Activated naive CD8-positive, alpha-beta T cell (primary cell): Measurements from ENCODE around the gene HBQ1.
"Not testable (repeated sequence)": the region's sequence is repeated elsewhere in the genome, so short reads cannot be mapped to it uniquely, and the experiment has no call there.

Experiments used
- H3K27ac Mint-ChIP-seq: one replicate; pipeline ENCODE4 v1.8.0; 2021; ENCODE audit warnings: mixed read lengths
- H3K27me3 Mint-ChIP-seq: one replicate; pipeline ENCODE4 v1.8.0; 2021; ENCODE audit warnings: mixed read lengths
- H3K36me3 Mint-ChIP-seq: one replicate; pipeline ENCODE4 v1.8.0; 2021; ENCODE audit warnings: mixed read lengths
- H3K4me1 Mint-ChIP-seq: one replicate; pipeline ENCODE4 v1.8.0; 2021; ENCODE audit warnings: low read depth, mixed read lengths
- H3K4me3 Mint-ChIP-seq: one replicate; pipeline ENCODE4 v1.8.0; 2021; ENCODE audit warnings: mild to moderate bottlenecking, mixed read lengths
- H3K9me3 Mint-ChIP-seq: one replicate; pipeline ENCODE4 v1.8.0; 2021; ENCODE audit warnings: low read depth, mixed read lengths

Gene HBQ1

GRCh38 chr16:180101-180675, at the start of gene HBQ1:
Gene HBQ1 (plus strand): TSS chr16:180459. CDS start chr16:180487, 28 bp downstream.
- no peak within 1 kb of the TSS for H3K27ac Mint-ChIP-seq
- no peaks in the 10 kb centered on the region for H3K36me3 Mint-ChIP-seq
- peaks cover 11% of the 10 kb centered on the region for H3K4me1 Mint-ChIP-seq
- peak within 1 kb of the TSS; percentile 68 for H3K4me3 Mint-ChIP-seq
- H3K27me3 Mint-ChIP-seq: peaks cover 13% of the 10 kb centered on the region
- H3K9me3 Mint-ChIP-seq: no peaks in the 10 kb centered on the region

GRCh38 chr16:130533-131173, 49.6 kb upstream of the HBQ1 start:
- H3K4me1 Mint-ChIP-seq: peaks cover 37% of the 10 kb centered on the region
- H3K4me3 Mint-ChIP-seq: no peak overlapping the region
- no peaks in the 10 kb centered on the region for H3K27me3 Mint-ChIP-seq
- no peaks in the 10 kb centered on the region for H3K36me3 Mint-ChIP-seq
- no peak overlapping the region for H3K27ac Mint-ChIP-seq
- H3K9me3 Mint-ChIP-seq: no peaks in the 10 kb centered on the region

- Mint-ChIP-seq H3K27me3 (no peaks in the 10 kb centered on the region), H3K4me1 (peaks cover 47% of the 10 kb centered on the region)
Measured at GRCh38 chr16:132120-132519, 48.1 kb upstream of the HBQ1 start.

DNA sequence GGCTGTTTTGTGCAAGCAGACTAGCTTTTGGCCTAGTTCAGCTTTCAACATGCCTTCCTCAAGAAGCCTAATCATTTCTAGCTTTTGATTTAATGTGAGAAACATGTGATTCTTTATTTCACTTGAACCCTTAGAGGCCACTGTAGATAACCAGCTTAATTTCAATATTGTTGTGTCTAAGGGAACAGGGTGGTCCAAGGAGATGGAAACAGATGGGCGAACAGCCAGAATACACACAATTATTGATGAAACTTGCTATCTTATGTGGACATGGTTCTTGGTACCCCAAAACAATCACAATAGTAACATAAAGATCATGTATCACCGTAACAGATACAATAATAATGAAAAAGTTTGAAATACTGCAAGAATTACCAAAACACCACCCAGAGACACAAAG, 46.5 kb upstream of the HBQ1 start:
- H3K4me1 Mint-ChIP-seq: peaks cover 51% of the 10 kb centered on the region
- H3K27ac Mint-ChIP-seq: no peak overlapping the region
- no peaks in the 10 kb centered on the region for H3K36me3 Mint-ChIP-seq
- no peak overlapping the region for H3K4me3 Mint-ChIP-seq
- no peaks in the 10 kb centered on the region for H3K9me3 Mint-ChIP-seq
- no peaks in the 10 kb centered on the region for H3K27me3 Mint-ChIP-seq

More at GRCh38 chr16:132120-132519, 48.1 kb upstream of the HBQ1 start:
- no peaks in the 10 kb centered on the region for H3K36me3 Mint-ChIP-seq
- no peaks in the 10 kb centered on the region for H3K9me3 Mint-ChIP-seq
- H3K27ac Mint-ChIP-seq: no peak overlapping the region
- no peak overlapping the region for H3K4me3 Mint-ChIP-seq

DNA sequence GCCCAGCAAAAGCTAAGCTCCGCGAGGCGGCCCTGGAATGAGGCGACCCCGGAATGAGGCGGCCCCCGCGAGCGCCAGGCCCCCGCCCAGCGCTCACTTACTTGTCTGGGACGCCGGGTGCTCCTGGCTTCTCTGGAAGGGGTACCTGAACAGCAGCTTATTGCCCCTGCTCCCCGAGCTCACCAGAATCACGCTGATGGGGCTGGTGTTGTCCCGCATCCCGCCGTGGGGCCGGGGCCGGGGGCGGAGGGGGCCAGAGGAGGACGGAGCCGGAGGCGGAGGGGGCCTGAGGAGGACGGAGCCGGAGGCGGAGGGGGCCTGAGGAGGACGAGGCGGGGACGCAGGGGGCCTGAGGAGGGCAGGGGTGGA, 42.2 kb upstream of the HBQ1 start:
- no peaks in the 10 kb centered on the region for H3K9me3 Mint-ChIP-seq
- no peaks in the 10 kb centered on the region for H3K27me3 Mint-ChIP-seq
- H3K27ac Mint-ChIP-seq: peak overlapping the region; percentile 79
- H3K4me3 Mint-ChIP-seq: peak overlapping the region; percentile 90
- H3K36me3 Mint-ChIP-seq: no peaks in the 10 kb centered on the region
- peaks cover 30% of the 10 kb centered on the region for H3K4me1 Mint-ChIP-seq

DNA sequence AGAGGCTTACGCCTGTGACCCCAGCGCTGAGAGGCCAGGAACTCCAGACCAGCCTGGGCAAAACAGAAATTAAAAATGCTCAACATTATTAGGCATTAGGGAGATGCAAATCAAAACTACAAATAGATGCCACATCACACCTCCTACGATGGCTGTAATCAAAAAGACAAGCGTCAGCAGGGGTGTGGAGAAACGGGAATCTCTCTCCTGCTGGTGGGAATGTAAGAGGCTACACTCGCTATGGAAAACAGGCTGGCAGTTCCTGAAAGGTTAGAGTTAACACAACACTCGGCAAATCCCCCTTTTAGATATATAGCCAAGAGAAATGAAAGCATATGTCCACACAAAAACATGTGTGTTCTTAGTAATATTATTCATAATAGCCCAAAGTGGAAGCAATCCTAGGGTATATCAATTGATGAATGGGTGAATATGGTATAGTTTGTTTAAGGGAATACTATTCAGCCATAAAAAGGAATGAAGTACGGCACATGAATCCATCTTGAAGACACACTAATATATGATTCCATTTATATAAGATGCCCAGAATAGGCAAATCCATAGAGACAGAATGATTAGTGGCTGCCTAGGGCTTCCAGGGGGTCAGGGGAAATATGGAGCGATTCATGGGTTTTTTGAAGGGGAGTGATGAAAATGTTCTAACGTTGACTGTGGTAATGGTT, 39.9 kb upstream of the HBQ1 start:
- Mint-ChIP-seq H3K4me3 (peak overlapping the region; percentile 76), H3K9me3 (no peaks in the 10 kb centered on the region), H3K27me3 (peaks cover 3% of the 10 kb centered on the region), H3K27ac (peak overlapping the region; percentile 34), H3K4me1 (peaks cover 18% of the 10 kb centered on the region), H3K36me3 (no peaks in the 10 kb centered on the region)

- Mint-ChIP-seq H3K27ac (no peak overlapping the region), H3K9me3 (no peaks in the 10 kb centered on the region), H3K4me3 (no peak overlapping the region), H3K4me1 (peaks cover 5% of the 10 kb centered on the region), H3K27me3 (peaks cover 3% of the 10 kb centered on the region), H3K36me3 (no peaks in the 10 kb centered on the region)
Measured at GRCh38 chr16:142405-142967, 37.8 kb upstream of the HBQ1 start.

GRCh38 chr16:143047-143446, 37.2 kb upstream of the HBQ1 start:
- Mint-ChIP-seq H3K4me1 (peaks cover 3% of the 10 kb centered on the region), H3K27me3 (peaks cover 3% of the 10 kb centered on the region), H3K4me3 (no peak overlapping the region), H3K9me3 (no peaks in the 10 kb centered on the region), H3K36me3 (no peaks in the 10 kb centered on the region), H3K27ac (no peak overlapping the region)

DNA sequence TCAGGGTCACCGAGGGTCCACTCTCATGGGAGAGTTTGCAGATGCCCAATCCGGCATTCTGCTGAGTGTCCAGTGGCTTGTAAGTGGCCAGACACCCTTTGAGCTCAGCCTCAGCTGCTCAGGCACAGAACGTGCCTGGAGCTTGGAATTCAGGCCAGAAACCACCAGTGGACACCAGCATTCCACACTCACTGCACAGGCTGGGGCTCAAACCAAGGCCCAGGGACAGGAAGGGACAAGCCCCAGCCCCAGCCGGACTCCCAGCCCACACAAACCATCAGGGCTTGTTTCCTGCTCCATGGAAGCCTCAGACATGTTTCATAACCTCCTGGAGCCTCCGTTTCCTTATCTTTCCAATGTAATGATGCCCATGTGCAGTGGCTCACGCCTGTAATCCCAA, 36.8 kb upstream of the HBQ1 start:
- Mint-ChIP-seq H3K9me3 (no peaks in the 10 kb centered on the region), H3K4me3 (no peak overlapping the region), H3K36me3 (no peaks in the 10 kb centered on the region), H3K27ac (no peak overlapping the region), H3K4me1 (peaks cover 3% of the 10 kb centered on the region), H3K27me3 (peaks cover 4% of the 10 kb centered on the region)

- Mint-ChIP-seq H3K4me3 (no peak overlapping the region), H3K36me3 (no peaks in the 10 kb centered on the region), H3K27me3 (peaks cover 5% of the 10 kb centered on the region), H3K4me1 (peaks cover 3% of the 10 kb centered on the region), H3K27ac (no peak overlapping the region), H3K9me3 (no peaks in the 10 kb centered on the region)
Measured at GRCh38 chr16:144797-145252, 35.4 kb upstream of the HBQ1 start.

DNA sequence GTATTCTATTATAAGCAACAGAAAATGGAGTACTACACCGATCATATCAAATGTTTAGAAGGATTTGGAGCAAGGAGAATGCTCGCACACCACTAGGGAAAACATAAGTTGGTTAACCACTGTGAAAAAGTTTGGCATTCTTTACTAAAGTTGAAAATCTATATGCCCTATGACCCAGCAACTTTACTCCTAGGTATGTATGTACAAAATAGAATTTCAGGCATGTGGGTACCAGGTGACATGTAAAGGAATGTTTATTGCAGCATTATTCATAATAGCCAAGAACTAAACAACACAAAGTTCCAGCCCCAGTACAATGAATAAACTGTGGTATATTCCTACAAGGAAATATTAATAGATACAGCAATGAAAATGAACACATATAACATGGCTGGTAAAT, 33.6 kb upstream of the HBQ1 start:
- Mint-ChIP-seq H3K27me3 (peaks cover 5% of the 10 kb centered on the region), H3K4me1 (no peaks in the 10 kb centered on the region), H3K9me3 (no peaks in the 10 kb centered on the region), H3K36me3 (no peaks in the 10 kb centered on the region), H3K4me3 (no peak overlapping the region), H3K27ac (no peak overlapping the region)

DNA sequence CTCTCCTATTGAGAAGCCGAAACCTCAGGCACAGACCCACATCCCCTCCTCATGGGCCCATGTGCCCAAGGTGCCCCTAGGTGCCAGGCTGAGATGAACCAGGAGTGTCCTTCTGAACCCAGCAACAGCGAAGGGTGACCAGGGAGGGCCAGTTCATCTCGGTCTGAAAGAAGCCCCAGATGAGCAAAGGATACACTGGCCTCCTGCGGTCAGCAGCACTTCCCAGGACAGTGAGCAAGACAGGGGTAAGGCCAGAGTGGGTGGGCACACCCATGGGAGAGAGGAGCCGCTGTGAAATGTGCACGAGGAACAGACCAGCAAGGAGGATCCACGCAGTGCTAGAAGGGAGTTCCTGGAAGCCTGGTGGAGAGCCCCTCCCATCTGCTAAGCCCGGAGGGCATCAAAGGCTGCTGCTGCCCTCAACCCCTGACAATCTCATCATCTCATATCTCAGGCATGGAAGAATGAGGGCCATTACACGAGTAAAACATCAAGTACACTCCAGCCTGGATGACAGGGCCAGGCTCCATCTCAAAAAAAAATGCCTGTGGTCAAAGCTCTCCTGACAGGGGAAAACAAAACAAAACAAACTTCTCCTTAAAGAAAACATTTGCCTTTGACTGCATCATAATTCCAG, 31.1 kb upstream of the HBQ1 start:
- Mint-ChIP-seq H3K27ac (no peak overlapping the region), H3K4me3 (no peak overlapping the region), H3K36me3 (no peaks in the 10 kb centered on the region), H3K27me3 (peaks cover 1% of the 10 kb centered on the region), H3K4me1 (no peaks in the 10 kb centered on the region), H3K9me3 (no peaks in the 10 kb centered on the region)

DNA sequence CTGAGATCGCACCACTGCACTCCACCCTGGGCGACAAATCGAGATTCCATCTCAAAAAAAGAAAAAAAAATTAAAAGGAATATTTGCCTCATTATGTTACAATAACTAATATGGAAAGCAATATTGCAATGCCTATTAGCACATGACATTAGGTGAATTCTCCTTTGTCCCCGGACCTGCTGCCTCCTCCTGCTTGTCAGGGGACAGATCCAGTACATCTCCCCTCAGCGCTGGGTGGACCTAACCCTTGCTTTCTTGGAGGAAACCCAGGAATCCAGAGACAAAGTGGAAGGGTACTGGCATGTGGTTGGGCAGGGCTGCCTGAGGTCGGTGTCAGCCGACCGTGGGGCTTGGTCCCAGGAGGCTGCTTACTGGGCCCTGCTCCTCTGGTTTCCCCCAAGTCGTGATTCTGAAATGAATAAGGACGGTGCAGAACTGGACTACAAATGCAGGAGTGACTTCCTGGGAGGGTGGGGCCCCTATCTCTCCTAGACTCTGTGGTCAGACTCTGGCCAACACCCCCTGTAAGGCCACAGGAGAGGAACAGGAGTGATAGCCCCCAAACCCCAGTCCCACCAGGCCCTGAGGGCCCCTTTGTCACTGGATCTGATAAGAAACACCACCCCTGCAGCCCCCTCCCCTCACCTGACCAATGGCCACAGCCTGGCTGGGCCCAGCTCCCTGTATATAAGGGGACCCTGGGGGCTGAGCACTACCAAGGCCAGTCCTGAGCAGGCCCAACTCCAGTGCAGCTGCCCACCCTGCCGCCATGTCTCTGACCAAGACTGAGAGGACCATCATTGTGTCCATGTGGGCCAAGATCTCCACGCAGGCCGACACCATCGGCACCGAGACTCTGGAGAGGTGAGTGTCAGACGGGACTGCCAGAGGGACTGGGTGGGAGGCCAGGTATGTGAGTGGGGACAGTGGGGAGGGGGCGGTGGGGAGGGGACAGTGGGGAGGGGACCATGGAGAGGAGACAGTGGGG, 27.8 kb upstream of the HBQ1 start, which contains the start of gene HBZ:
Gene HBZ (plus strand): TSS at position 504 of the 988 bp plus-strand sequence. CDS start 266 bp downstream, at position 770.
- peaks cover 11% of the 10 kb centered on the region for H3K27me3 Mint-ChIP-seq
- no peak within 1 kb of the TSS for H3K27ac Mint-ChIP-seq
- peaks cover 5% of the 10 kb centered on the region for H3K4me1 Mint-ChIP-seq
- no peaks in the 10 kb centered on the region for H3K36me3 Mint-ChIP-seq
- peak within 1 kb of the TSS; percentile 49 for H3K4me3 Mint-ChIP-seq
- no peaks in the 10 kb centered on the region for H3K9me3 Mint-ChIP-seq

DNA sequence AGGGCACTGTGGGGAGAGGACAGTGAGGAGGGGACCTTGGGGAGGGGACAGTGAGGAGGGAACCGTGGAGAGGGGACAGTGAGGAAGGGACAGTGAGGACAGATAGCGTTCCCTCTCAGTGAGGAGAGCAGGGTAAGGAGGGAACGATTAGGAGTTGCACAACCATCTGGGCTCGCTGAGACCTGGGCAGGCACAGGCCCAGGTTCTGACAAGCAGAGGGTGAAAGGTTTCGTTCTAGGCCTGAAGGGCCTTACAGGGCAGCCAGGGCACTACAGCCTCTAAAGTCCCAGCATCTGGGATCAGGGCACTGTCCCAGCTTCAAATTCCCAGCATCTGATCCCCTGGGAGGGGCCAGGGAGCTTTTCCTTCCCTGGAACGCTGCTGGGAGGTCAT, 27.1 kb upstream of the HBQ1 start:
- not testable (repeated sequence) for H3K4me1 Mint-ChIP-seq, H3K27ac Mint-ChIP-seq, H3K9me3 Mint-ChIP-seq, H3K36me3 Mint-ChIP-seq
- H3K27me3 Mint-ChIP-seq: peaks cover 11% of the 10 kb centered on the region
- peak overlapping the region; percentile 49 for H3K4me3 Mint-ChIP-seq
